ENCODE data around the gene DNAAF9.

The DNAAF9 gene

GRCh38 chr20:3404402-3404801, 3.1 kb downstream of the DNAAF9 start:
- Histone ChIP-seq H3K27ac (no peak overlapping the region), H3K9ac (no peak overlapping the region), H3K4me3 (ENCODE audit: low read depth, low read length) (no peak overlapping the region), H2AFZ (no peak overlapping the region), H3K36me3 (ENCODE audit: control insufficient read depth, insufficient read depth, low read length) (no peaks in the 10 kb centered on the region), H3K4me1 (peaks cover 13% of the 10 kb centered on the region), H3K79me2 (peaks cover 2% of the 10 kb centered on the region), H3K4me2 (ENCODE audit: low read length) (no peak overlapping the region), H3K9me3 (ENCODE audit: control insufficient read depth, low read length) (no peaks in the 10 kb centered on the region), H3K27me3 (ENCODE audit: control insufficient read depth, insufficient read depth, low read length) (no peaks in the 10 kb centered on the region)
- no peak for TF ChIP-seq CTCF (IDR thresholded peaks at IDR 0.05)

- H3K4me1 ChIP-seq: peaks cover 13% of the 10 kb centered on the region
- peaks cover 2% of the 10 kb centered on the region for H3K79me2 ChIP-seq
- H3K27ac ChIP-seq: no peak overlapping the region
- H3K4me2 ChIP-seq (ENCODE audit: low read length): no peak overlapping the region
- no peak overlapping the region for H3K9ac ChIP-seq
- no peak overlapping the region for H3K4me3 ChIP-seq (ENCODE audit: low read depth, low read length)
- no peak overlapping the region for H2AFZ ChIP-seq
- TF ChIP-seq CTCF (IDR thresholded peaks at IDR 0.05): no peak
- H3K36me3 ChIP-seq (ENCODE audit: control insufficient read depth, insufficient read depth, low read length): no peaks in the 10 kb centered on the region
- no peaks in the 10 kb centered on the region for H3K9me3 ChIP-seq (ENCODE audit: control insufficient read depth, low read length)
- H3K27me3 ChIP-seq (ENCODE audit: control insufficient read depth, insufficient read depth, low read length): no peaks in the 10 kb centered on the region
Observed at GRCh38 chr20:3403741-3404140, 3.7 kb downstream of the DNAAF9 start.

GRCh38 chr20:3402453-3402852, 5.0 kb downstream of the DNAAF9 start:
- H3K36me3 ChIP-seq (ENCODE audit: control insufficient read depth, insufficient read depth, low read length): no peaks in the 10 kb centered on the region
- H3K9me3 ChIP-seq (ENCODE audit: control insufficient read depth, low read length): no peaks in the 10 kb centered on the region
- no peak overlapping the region for H2AFZ ChIP-seq
- H3K4me2 ChIP-seq (ENCODE audit: low read length): no peak overlapping the region
- H3K79me2 ChIP-seq: peaks cover 5% of the 10 kb centered on the region
- H3K27ac ChIP-seq: no peak overlapping the region
- no peak overlapping the region for H3K4me3 ChIP-seq (ENCODE audit: low read depth, low read length)
- TF ChIP-seq CTCF (IDR thresholded peaks at IDR 0.05): no peak
- H3K4me1 ChIP-seq: peaks cover 10% of the 10 kb centered on the region
- no peak overlapping the region for H3K9ac ChIP-seq
- no peaks in the 10 kb centered on the region for H3K27me3 ChIP-seq (ENCODE audit: control insufficient read depth, insufficient read depth, low read length)

GRCh38 chr20:3400260-3401155, 7.0 kb downstream of the DNAAF9 start:
- Histone ChIP-seq H3K4me3 (ENCODE audit: low read depth, low read length) (no peak overlapping the region), H3K79me2 (peaks cover 12% of the 10 kb centered on the region), H3K27ac (no peak overlapping the region), H3K9ac (no peak overlapping the region), H3K27me3 (ENCODE audit: control insufficient read depth, insufficient read depth, low read length) (no peaks in the 10 kb centered on the region), H3K4me1 (peaks cover under 1% of the 10 kb centered on the region), H3K36me3 (ENCODE audit: control insufficient read depth, insufficient read depth, low read length) (no peaks in the 10 kb centered on the region), H3K9me3 (ENCODE audit: control insufficient read depth, low read length) (no peaks in the 10 kb centered on the region), H2AFZ (no peak overlapping the region), H3K4me2 (ENCODE audit: low read length) (no peak overlapping the region)
- TF ChIP-seq CTCF (IDR thresholded peaks at IDR 0.05): no peak
